Right atrium auricular region (tissue), 2 donors: ENCODE data around the gene CLCN3. TPM values are rescaled to one million over a fixed set of nuclear protein-coding genes. Genes with fewer than 3 reads are reported as not detected.

Experiments used
- DNase-seq: peaks from one replicate; pipeline ENCODE4 v3.0.0-alpha.2; 2019; ENCODE audit warnings: low spot score
- H3K27ac ChIP-seq, 2 donors: fragments of 200-600 bp; sonication (generic); 1 replicate in 1 of 2; 2 replicates in 1 of 2; pipeline ENCODE4 v1.5.1; 2016 to 2019
- H3K27me3 ChIP-seq, 2 donors: fragments of 200-600 bp; sonication (generic); one replicate each; pipeline versions ENCODE4 v1.5.1 to v1.6.0; 2017 to 2019
- H3K36me3 ChIP-seq: fragments of 200-600 bp; sonication (generic); one replicate; pipeline ENCODE4 v1.5.1; 2016
- H3K4me1 ChIP-seq, 2 donors: fragments of 200-600 bp; sonication (generic); one replicate each; pipeline versions ENCODE4 v1.5.1 to v1.6.0; 2017 to 2019
- H3K4me3 ChIP-seq, 2 donors: fragments of 200-600 bp; sonication (generic); 1 replicate in 1 of 2; 2 replicates in 1 of 2; pipeline ENCODE4 v1.5.1; 2017 to 2019; ENCODE audit warnings: mild to moderate bottlenecking in 1 of 2, moderate library complexity in 1 of 2
- H3K9me3 ChIP-seq, 2 donors: fragments of 200-600 bp; sonication (generic); one replicate each; pipeline ENCODE4 v1.5.1; 2019
- total RNA-seq, 2 donors: library from RNA; depleted of rRNA; stranded (reverse); fragments of >200 nt; gene quantifications; one replicate each; pipeline ENCODE4 v1.1.0, GENCODE V29; 2016
- TF ChIP-seq, protein P1 (sequence below), 2 donors: fragments of 200-600 bp; sonication (generic); IDR thresholded peaks; one replicate each; pipeline ENCODE4 v1.5.1; 2019; ENCODE audit warnings: antibody characterized with exemption in 2 of 2

CLCN3 gene
- total RNA-seq, 2 donors from 2014 or later = 32.9 to 58.4 TPM

DNA sequence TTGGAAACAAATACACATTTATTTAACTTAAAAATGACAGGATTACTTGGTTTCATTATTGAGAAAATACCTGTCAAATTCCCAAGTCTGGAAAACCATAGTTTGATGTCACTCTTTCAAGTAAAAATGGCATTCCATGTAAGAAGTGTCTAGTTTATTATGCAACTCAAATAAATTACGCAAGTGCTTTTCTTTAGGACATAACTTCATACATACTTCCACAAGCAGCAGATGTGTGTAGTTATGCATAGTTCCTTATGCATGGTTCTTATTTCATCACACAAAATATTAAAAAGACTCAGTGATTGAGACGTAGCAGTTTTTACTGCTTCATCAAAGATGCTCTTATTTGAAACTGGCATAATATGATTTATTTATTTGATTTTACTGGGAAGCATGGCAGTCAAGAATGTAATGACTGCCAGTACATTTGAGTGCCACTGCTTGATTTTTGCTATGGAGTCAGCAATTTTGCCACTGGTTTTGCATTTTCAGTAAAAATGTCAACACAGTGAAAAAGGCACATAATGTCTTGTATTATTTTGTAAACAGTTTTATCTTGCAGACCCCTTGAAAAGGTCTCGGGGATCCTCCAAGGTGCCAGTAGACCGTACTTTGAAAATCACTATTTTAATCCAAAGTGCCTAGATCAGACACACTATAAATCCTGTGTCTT lies 62.1 kb downstream of the CLCN3 start:
- TF ChIP-seq, protein P1, sequence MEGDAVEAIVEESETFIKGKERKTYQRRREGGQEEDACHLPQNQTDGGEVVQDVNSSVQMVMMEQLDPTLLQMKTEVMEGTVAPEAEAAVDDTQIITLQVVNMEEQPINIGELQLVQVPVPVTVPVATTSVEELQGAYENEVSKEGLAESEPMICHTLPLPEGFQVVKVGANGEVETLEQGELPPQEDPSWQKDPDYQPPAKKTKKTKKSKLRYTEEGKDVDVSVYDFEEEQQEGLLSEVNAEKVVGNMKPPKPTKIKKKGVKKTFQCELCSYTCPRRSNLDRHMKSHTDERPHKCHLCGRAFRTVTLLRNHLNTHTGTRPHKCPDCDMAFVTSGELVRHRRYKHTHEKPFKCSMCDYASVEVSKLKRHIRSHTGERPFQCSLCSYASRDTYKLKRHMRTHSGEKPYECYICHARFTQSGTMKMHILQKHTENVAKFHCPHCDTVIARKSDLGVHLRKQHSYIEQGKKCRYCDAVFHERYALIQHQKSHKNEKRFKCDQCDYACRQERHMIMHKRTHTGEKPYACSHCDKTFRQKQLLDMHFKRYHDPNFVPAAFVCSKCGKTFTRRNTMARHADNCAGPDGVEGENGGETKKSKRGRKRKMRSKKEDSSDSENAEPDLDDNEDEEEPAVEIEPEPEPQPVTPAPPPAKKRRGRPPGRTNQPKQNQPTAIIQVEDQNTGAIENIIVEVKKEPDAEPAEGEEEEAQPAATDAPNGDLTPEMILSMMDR (IDR thresholded peaks at IDR 0.05) = no peak
- no peak overlapping the region for H3K27ac ChIP-seq
- H3K4me3 ChIP-seq = no peak overlapping the region
- no peak for DNase-seq
- no peaks in the 10 kb centered on the region for H3K27me3 ChIP-seq
- H3K36me3 ChIP-seq = peaks cover 11% of the 10 kb centered on the region
- no peaks in the 10 kb centered on the region for H3K9me3 ChIP-seq
- no peaks in the 10 kb centered on the region for H3K4me1 ChIP-seq

- H3K36me3 ChIP-seq = peaks cover 16% of the 10 kb centered on the region
- no peaks in the 10 kb centered on the region for H3K9me3 ChIP-seq
- TF ChIP-seq, protein P1 (IDR thresholded peaks at IDR 0.05) = no peak
- no peak overlapping the region for H3K4me3 ChIP-seq
- no peaks in the 10 kb centered on the region for H3K4me1 ChIP-seq
- no peak overlapping the region for H3K27ac ChIP-seq
- DNase-seq = no peak
- no peaks in the 10 kb centered on the region for H3K27me3 ChIP-seq
These were observed 69.3 kb downstream of the CLCN3 start for GRCh38 chr4:169689681-169690080.

- no peak for DNase-seq
- H3K4me3 ChIP-seq = no peak overlapping the region
- H3K27ac ChIP-seq = no peak overlapping the region
- TF ChIP-seq, protein P1 (IDR thresholded peaks at IDR 0.05) = no peak
- no peaks in the 10 kb centered on the region for H3K9me3 ChIP-seq
- H3K27me3 ChIP-seq = no peaks in the 10 kb centered on the region
- H3K36me3 ChIP-seq = peaks cover 16% of the 10 kb centered on the region
- no peaks in the 10 kb centered on the region for H3K4me1 ChIP-seq
These were observed 70.4 kb downstream of the CLCN3 start for GRCh38 chr4:169690787-169691186.

DNA sequence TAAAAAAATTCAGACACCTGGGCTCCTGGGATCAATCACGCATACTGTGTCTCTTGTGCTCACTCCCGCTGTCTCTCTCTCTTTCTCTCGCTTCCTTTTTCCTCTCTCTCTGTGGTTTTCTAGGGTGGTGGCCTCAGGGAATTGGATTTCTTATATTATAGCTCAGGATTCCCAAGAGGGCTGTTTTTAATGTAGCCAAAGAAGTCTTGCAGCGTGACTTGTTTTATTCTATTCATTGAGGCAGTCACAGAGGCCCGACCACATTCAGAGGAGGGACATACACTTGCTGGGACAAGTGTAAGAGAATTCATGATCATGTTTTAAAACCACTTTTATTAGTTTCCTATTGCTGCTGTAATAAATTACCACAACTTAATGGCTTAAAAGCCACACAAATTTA lies 78.0 kb downstream of the CLCN3 start:
- H3K27me3 ChIP-seq = no peaks in the 10 kb centered on the region
- no peak for DNase-seq
- TF ChIP-seq, protein P1 (IDR thresholded peaks at IDR 0.05) = no peak
- no peaks in the 10 kb centered on the region for H3K4me1 ChIP-seq
- peaks cover 19% of the 10 kb centered on the region for H3K36me3 ChIP-seq
- no peak overlapping the region for H3K4me3 ChIP-seq
- no peak overlapping the region for H3K27ac ChIP-seq
- no peaks in the 10 kb centered on the region for H3K9me3 ChIP-seq

GRCh38 chr4:169707958-169708643 lies 87.7 kb downstream of the CLCN3 start:
- Histone ChIP-seq H3K36me3 (peaks cover 12% of the 10 kb centered on the region), H3K4me3 (no peak overlapping the region), H3K27ac (peak overlapping the region in 1 of 2 donors; percentile 60), H3K9me3 (no peaks in the 10 kb centered on the region), H3K4me1 (peaks cover 0 to 10% of the 10 kb centered on the region in 2 donors), H3K27me3 (no peaks in the 10 kb centered on the region)
- TF ChIP-seq, protein P1 (IDR thresholded peaks at IDR 0.05) = no peak
- DNase-seq = no peak
